Activated naive CD8-positive, alpha-beta T cell treated with anti-CD3 and anti-CD28 coated beads, Interleukin-2, amount 50 U/mL, for 16 hours (primary cell): ENCODE measurements around the gene SLC12A9.
"Not testable (repeated sequence)": the region's sequence is repeated elsewhere in the genome, so short reads cannot be mapped to it uniquely, and the experiment has no call there.

Experiments
- DNase-seq: peaks from one replicate; pipeline ENCODE4 v3.0.0-alpha.2; 2020; ENCODE audit warnings: low read depth, low spot score

Gene SLC12A9, protein sequence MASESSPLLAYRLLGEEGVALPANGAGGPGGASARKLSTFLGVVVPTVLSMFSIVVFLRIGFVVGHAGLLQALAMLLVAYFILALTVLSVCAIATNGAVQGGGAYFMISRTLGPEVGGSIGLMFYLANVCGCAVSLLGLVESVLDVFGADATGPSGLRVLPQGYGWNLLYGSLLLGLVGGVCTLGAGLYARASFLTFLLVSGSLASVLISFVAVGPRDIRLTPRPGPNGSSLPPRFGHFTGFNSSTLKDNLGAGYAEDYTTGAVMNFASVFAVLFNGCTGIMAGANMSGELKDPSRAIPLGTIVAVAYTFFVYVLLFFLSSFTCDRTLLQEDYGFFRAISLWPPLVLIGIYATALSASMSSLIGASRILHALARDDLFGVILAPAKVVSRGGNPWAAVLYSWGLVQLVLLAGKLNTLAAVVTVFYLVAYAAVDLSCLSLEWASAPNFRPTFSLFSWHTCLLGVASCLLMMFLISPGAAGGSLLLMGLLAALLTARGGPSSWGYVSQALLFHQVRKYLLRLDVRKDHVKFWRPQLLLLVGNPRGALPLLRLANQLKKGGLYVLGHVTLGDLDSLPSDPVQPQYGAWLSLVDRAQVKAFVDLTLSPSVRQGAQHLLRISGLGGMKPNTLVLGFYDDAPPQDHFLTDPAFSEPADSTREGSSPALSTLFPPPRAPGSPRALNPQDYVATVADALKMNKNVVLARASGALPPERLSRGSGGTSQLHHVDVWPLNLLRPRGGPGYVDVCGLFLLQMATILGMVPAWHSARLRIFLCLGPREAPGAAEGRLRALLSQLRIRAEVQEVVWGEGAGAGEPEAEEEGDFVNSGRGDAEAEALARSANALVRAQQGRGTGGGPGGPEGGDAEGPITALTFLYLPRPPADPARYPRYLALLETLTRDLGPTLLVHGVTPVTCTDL

DNA sequence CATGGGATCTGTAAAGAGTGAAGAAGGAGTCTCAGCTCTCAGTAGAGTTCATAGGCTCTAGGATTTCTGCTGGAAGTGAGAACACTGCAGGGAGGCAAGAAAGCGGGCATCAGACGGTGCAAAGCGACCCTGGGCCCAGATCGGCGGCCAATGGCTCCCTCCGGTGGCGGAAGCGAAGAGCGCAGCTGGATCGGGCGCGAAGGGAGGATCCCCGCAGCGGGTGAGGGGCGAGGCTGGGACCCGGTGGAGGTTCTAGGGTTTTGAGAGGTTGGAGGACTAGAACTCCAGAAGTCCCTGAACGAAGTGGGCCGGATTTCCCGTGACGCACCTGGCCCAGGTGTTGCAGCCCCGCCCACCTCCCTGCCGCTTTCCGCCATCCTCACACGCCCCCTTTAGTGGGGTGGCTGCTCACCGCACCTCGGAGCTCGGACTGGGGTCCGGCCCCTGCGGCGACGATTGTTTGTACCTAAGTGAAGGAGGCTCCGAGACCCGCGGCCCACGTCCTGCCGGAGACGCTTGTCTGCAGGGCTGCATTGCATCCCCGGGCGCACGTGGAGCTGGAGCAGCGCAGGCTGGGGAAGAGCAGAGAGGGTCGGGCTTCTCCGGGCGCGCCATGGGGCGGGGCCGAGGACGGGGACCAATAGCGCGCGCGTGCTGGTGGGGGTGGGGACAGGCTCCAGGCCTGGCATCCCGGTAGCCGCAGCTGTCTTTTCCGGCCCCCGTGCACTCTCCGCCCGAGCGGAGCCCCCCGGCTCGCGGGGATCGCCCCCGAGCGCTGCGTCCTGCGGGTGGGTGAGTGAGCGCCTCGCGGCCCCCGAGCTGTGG is at the start of gene SLC12A9:
SLC12A9 (plus strand) TSS at position 666 of the 825 bp plus-strand sequence. CDS start 1,485 bp downstream, outside the sequence.
- peak; percentile 70 for DNase-seq

DNA sequence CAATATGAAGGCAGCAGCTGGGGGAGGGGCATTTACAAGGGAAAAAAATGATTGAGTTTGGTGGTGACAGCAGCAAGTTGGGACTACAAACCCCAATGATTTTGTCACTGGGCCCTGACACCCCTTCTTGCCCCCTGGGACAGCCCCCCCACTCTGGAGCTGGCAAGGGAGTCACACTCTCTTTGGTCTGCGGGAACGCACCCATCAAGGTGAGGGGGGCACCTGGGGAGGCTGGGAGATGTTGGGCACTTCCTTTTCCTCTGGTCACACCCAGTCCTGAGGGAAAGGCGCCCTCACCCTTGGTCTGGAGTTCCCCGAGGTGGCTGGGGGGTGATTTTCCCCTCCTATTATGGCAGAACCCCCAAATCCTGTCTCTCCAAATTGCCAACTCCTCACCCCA is 49.6 kb upstream of the SLC12A9 start:
- DNase-seq, result no peak

DNA sequence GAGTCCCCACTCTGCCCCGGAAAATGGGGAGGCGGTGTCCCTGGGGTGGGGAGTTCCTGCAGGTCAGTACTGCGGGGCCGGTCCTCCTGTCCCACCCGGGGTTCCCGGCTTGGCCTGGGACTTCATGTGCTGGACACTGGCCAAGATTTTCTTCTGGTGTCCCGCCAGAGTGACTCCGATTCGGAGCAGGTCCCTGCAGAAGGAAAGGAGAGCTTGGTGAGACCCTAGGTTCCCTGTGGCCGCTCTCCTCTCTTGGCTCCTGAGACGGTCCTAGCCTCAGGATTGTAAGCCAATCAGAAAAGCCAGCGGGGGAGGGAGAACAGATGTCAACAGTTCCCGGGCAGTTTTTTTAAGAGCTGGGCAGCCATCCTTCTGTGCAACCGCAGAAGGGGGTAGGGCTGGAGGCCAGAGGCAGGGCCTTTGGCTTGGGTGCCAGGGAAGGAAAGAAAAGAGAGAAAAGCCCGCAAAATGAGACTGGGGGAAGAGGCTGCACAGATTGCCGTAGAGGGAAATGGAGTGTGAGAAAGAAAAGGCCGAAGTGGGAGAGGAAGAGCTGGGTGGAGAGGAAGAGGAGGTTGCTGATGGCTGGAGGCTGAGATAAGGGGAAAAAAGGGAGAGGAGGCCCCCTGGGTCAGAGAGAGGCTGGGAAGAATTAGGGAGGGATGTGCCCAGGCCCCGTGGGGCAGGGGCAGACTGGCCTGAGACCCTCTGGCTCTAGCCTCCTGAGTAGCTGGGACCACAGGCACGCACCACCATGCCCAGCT is 48.9 kb upstream of the SLC12A9 start:
- DNase-seq, result no peak

DNA sequence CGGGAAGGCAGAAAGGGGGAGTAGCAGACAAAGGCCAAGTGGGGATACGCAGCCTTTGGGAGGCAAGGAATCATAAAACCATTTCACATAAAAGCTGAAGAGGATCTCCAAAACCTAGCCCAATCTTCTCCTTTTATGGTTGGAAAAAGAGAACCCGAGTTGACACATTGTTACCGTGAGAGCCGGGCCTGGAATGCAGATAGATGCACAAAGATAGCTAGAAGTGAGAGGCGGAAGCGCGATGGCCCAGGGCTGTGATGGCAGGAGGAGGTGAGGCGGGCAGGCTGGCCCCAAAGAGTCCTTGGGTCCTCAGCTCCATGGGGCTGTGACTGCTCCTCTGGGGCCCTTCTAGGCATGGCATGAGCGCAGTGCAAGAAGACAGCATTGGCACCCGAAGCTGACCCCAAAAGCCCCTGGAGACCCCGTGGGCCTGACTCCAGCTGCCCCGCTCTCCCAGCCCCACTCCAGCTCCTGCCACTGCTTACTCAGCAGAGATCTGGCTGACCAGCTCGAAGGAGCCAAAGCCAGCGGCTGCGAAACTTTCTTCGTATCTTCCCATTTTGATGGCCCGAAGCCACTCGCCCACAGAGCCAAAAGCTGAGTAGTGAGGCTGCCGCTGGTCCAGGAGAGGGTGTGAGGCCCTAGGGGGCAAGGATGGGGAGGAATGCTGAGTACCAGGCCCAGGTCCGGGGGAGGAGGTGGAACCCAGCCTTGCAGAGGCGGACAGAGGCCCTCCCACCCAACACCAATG is 47.7 kb upstream of the SLC12A9 start:
- no peak for DNase-seq

DNA sequence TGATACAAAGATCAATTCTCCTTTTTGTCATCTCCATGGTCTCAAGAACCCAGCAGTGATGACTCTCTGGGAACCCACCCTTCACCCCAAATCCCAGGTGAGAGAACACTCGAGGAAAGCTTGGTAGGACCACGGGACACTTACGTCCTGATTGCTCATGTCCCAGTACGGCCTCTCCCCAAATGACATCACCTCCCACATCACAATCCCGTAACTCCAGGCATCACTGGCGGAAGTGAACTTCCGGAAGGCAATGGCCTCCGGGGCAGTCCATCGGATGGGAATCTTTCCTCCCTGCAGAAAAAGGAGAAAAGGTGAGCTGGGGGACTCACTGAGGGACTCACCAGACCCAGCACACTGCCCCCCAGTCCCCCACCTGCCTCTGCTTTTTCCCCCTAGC is 46.2 kb upstream of the SLC12A9 start:
- no peak for DNase-seq

DNA sequence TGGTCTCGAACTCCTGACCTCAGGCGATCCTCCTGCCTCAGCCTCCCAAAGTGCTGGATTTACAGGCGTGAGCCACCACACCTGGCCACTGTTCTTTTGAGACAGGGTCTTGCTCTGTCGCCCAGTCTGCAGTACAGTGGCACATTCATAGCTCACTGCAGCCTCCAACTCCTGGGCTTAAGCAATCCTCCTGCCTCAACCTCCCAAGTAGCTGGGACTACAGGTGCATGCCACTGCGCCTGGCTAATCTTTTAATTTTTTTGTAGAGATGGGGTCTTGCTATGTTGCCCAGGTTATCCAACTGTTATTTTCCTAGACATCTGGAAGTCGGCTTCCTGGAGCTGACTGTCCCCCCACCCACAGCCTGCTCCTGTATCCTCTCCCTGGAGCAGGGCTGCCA is 45.6 kb upstream of the SLC12A9 start:
- not testable (repeated sequence) for DNase-seq

DNA sequence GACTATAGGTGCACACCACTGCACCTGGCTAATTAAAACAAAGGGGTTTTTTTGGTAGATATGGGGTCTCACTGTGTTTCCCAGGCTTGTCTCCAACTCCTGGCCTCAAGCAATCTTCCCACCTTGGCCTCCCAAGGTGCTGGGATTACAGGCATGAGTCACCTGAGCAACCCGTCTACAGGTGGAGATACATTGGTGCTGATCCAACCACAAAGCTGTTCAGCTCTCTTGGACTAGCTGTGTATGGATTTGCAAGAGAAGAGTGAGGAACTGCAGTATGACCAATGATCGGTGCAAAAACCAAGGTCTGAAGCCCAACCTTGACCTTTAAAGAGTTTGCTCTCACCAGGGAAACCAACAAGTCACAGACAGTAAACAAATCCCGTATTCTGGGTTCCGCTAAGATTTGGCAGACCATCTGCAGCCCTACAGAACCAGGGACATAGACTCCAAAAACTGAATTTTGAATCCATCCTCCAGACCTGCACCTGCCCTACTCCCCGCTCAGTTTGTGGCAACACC is 44.1 kb upstream of the SLC12A9 start:
- no peak for DNase-seq

DNA sequence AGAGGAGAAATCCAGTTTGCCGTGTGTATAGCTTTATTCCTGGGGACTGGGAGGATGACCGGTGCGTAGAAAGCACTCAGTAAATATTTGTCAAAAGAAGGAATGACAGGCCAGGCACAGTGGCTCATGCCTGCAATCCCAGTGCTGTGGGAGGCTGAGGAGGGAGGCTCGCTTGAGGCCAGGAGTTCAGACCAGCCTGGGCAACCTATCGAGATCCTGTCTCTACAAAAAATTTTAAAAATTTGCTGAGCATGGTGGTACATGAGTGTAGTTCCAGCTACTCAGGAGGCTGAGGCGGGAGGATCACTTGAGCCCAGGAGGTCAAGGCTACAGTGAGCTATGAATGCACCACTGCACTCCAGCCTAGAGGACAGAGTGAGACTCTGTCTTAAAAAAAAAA is 41.0 kb upstream of the SLC12A9 start:
- no peak for DNase-seq

DNA sequence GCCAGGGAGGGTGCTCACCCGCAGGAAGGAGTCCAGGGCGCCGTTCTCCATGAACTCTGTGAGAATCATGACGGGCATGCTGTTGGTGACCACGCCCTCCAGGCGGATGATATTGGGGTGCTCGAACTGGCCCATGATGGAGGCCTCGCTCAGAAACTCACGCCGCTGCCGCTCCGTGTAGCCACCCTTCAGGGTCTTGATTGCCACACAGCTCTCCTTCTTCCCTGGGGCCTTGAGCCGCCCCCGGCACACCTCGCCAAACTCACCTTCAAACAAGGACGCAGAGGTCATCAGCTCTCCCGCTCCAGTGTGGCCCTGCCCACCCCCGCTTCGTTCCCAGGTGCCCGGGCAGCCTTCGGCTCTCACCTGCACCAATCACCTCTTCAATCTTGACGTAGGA is 39.8 kb upstream of the SLC12A9 start:
- no peak for DNase-seq

DNA sequence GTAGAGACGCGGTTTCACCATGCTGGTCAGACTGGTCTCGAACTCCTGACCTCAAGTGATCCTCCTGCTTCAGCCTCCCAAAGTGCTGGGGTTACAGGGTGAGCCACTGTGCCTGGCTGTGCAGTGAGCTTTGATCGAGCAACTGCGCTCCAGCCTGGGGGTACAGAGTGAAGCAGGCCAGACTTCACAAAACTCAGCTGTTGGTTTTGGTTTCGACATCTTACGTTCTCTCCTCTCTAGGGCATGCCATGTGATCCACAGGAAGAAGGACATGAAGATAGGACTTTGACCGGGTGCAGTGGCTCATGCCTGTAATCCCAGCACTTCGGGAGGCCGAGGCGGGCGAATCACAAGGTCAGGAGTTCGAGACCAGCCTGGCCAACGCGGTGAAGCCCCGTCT is 36.0 kb upstream of the SLC12A9 start:
- not testable (repeated sequence) for DNase-seq

DNA sequence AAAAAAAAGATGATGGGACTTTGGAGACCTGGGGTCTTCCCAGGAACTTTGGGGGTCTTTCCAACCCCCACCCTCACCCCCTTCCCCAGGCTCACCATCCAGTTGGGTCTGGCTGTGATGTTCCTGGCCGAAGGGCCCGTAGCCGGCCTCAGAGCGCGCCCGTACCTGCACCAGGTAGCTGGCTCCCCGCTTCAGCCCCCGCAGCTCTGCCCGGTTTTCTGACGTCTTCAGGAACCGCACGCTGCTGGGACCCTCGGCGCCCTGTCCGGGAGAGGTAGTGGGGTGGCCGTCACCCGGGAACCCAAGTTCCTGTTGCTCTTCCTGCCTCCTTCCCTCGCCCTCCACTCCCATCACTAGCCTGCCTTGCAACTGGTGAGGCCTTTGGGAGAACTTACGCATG is 35.4 kb upstream of the SLC12A9 start:
- DNase-seq, result no peak

DNA sequence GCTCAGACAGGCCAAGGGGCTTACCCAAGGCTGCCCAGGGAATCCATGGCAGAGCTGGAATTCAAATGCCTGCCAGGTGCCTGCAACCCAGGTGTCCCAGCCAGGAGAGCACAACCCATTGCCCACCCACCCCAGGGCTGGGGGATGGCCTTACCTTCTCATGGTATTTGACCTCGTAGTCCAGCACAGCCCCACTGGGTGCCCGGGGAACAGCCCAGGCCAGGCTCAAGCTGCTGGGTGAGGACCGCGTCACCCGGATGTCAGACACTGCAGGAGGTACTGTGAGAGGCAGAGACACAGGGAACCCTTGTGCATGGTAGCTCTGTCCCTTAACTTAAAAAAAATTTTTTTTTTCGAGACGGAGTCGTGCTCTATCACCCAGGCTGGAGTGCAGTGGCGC is 34.1 kb upstream of the SLC12A9 start:
- no peak for DNase-seq

DNA sequence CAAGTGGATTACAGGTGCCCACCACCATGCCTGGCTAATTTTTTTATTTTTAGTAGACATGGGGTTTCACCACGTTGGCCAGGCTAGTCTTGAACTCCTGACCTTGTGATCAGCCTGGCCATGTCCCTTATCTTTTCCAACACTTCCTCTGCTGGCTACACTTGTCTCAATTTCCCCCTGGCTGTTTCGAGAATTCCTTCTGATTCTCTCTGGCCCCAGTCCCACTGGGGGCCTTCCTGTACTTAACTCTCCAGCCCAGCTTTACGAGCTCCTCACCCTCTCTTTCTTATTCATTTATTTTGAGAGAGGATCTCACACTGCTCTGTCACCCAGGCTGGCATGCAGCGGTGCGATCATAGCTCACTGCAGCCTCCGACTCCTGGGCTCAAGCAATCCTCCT is 33.7 kb upstream of the SLC12A9 start:
- no peak for DNase-seq

DNA sequence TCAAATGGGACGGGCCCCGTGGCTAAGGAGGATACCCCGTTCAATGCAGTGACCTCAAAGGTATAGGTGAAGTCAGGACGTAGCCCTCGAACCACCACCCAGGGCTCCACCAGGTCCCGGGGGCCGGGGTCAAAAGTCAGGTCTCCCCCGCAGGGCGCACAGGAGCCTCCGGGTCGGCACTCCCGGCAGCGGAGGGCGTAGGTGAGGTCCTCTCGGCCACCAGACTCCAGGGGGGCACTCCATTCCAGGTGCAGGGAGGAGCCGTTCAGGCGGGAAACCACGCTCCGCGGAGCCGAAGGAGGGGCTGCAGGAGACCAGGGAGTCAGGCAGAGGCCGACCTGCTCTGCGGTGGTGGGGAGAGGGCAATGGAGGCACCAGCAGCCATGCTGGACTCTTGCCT is 32.9 kb upstream of the SLC12A9 start:
- DNase-seq, result no peak

DNA sequence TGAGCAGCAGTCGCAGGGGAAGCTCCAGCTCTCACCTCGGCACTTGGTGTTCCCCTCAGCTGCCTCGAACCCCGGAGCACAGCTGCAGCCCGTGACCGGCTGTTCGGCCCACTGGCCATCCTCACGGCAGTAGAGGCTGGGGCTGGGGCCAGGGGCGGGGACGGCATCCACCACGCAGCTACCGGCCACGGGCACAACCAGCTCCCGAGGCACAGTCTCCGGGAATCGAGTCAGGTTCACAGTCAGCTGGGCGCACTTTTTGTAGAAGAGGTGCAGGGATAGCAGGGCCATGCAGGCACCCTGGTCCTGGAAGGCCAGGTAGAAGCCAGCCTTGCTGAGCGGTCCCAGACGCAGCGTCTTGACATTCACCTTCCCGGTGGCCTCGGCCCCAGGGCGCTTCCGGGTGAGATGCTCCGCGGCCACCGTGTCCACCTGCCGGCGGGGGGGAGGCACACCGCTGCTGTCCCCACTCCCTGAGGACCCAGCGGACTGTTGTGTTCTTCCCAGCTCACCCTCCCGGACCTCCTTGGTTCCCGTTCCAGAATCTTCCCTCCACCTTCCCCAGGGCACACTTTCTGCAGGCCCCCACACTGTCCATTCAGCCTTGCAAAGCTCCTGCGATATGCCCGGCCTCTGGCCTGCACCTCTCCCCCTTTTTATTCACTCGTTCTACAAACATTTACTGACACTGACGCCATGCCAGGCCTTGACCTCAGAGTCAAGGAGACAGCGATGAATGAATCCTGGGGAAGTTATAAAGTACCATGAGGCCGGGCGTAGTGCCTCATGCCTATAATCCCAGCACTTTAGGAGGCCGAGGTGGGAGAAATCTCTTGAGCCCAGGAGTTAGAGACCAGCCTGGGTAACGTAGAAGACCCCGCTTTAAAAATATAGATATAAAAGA is 30.0 kb upstream of the SLC12A9 start:
- DNase-seq, result no peak

DNA sequence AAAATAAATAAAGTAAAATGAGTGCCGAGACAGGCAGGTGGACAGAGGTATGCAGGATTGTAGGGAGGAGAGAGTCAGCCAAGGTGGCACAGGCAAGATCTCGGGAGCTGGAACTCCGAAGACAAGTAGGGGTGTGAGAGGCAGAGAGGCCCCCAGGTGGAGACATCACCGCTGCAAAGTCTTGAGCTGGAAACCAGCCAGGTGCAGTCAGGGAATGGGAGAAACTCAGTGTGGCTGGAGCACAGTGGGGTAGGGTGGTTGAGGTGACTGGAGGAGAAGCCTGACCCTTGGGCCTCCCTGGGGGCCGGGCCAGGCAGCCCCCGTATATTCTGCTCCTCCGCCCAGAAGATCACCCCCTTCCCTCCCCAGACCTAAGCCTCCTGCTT is 29.4 kb upstream of the SLC12A9 start:
- DNase-seq, result no peak

DNA sequence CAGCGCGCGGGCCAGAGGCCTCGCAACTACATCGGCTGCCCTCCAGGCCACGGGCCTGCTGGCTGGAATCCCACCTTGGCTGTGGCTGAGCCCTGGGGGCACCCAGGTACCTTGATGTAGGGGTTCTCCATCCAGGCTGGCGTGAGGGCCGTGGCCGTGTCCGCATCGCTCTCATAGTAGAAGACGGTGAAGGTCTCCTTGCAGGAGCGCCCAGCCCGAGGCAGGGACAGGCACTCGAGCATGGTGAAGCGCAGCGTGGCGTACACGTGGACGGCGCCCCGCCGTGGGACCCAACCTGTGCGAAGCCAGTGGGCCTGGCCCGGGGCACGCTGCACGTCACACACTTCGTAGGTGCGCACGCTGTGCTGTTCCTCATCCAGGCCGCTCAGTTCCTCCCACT is 29.0 kb upstream of the SLC12A9 start:
- no peak for DNase-seq

DNA sequence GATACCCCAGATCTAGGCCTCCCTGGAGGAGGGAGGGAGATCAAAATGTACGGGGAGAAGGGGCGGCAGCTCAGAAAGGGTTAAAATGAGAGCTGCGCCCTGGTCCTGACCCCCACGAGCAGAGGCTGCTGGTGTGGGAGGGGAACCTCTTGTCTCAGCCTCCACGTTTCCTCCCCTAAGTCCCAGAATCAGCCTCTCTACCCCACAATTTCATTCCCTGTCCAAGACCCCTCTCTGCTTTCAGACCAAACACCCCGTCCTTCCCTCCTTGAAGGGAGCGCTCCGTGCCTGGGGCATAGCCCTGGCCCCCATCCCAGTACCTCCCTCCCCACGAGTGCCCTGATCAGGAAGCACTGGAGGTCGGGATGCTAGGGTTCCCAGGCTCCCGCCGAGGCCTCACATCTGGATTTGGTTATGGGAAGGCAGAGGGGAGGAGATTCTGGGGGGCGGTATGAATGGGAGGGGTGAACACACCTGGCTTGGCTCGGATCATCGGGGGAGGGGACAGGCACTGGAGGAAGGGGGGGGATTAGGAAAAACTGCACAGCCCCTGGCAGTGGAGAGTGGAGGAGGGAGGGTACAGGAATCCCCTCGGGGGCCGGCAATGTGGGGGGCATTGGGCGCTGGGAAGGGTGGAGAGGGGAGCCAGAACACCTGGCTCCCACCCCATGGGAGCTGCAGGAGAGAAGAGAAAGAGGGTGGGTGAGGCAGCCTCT is 27.9 kb upstream of the SLC12A9 start:
- DNase-seq, result no peak
